Measurements from ENCODE around the gene CA10. TPM values are rescaled to one million over a fixed set of nuclear protein-coding genes. Genes with fewer than 3 reads are reported as not detected.

The CA10 gene
- total and polyA plus RNA-seq, 9 of the 15 experiments (the other 6 are each of a cell fraction or from before 2014, with no cell fraction given): not detected

DNA sequence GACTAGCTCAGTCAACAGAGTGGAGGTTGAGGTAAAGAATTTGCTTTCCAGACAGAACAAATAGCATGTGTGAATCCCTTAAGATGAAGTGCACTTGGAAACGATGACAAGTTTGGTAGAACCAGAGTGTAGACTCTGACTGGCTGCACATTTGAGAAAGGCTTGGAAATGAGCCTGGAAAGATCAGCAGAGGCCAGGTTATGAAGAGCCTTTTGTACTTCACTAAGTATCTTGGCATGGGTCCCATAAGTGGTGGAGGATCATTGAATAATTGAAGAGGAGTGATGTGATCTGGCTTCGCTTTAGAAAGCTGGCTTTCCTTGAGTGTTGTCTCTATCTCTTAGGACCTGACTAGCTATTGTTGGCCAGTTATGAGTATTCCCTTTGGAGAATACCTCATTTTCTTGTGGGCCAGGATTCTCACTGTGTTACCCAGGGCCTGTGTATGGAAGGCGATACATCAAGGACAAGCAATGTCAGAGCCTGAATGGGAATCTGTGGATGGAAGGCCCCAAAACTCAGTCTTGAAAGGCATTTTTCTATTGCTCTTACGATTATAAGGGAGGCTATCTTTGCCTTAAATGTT, 568.4 kb downstream of the CA10 start (continued):
- TF ChIP-seq PBX2 (CRISPR knock-in tag; IDR thresholded peaks at IDR 0.05; ENCODE audit: low read depth) (no peak), PBX2 (tag; conservative IDR thresholded peaks at IDR 0.05; ENCODE audit: low read depth) (no peak), HMG20B (CRISPR knock-in tag; IDR thresholded peaks at IDR 0.05) (no peak)

GRCh38 chr17:51588063-51588462, 570.5 kb downstream of the CA10 start:
- DNase-seq (ENCODE audit: extremely low read depth in 1 of 4, low spot score in 3 of 4): no peak
- no peaks in the 10 kb centered on the region for H3K9me3 ChIP-seq (replicated peaks; ENCODE audit: control insufficient read depth, insufficient read depth, low read depth, low read length)
- in situ Hi-C loops (cut with MboI): no loop called here
- intact Hi-C loops (cut with micrococcal nuclease): no loop called here
- no peaks in the 10 kb centered on the region for H3K79me2 ChIP-seq (ENCODE audit: control insufficient read depth, insufficient read depth, low read length)
- H3K4me1 ChIP-seq (replicated peaks in 1 of 2; ENCODE audit: control insufficient read depth in 2 of 2, insufficient read depth in 2 of 2, low read length in 2 of 2): no peaks in the 10 kb centered on the region
- WGBS (ENCODE audit: insufficient coverage, low coverage, missing lambda C conversion rate): 0% methylated on average over 2 of the region's 2 CpGs
- no peak overlapping the region for H3K4me3 ChIP-seq
- ChIA-PET POLR2A (no interaction called here), CTCF (ENCODE audit: low intra/inter-chr PET ratio) (no interaction called here)
- no peak overlapping the region for H2AFZ ChIP-seq (ENCODE audit: low read depth, low read length)
- no peaks in the 10 kb centered on the region for H3K9me1 ChIP-seq (ENCODE audit: control insufficient read depth, insufficient read depth, low read length)
- H3K27ac ChIP-seq (ENCODE audit: extremely low read depth, low read depth, low read length): no peak overlapping the region
- no peak for FAIRE-seq
- ATAC-seq: no peak
- H3K9ac ChIP-seq (ENCODE audit: insufficient read depth in 1 of 2, low read depth in 2 of 2, low read length in 2 of 2): no peak overlapping the region
- H3K36me3 ChIP-seq (ENCODE audit: control insufficient read depth, insufficient read depth, low read length): no peaks in the 10 kb centered on the region
- no TSS peak for BruUV-seq (replicated peaks)
- no peaks in the 10 kb centered on the region for H3K27me3 ChIP-seq (ENCODE audit: control insufficient read depth in 2 of 2, insufficient read depth in 2 of 2, low read length in 2 of 2)
- no peaks in the 10 kb centered on the region for H4K20me1 ChIP-seq (replicated peaks; ENCODE audit: control insufficient read depth, insufficient read depth, low read length)
- H3K4me2 ChIP-seq (ENCODE audit: insufficient read depth, low read length): no peak overlapping the region
- TF ChIP-seq HDAC8 (tag; IDR thresholded peaks at IDR 0.05): no peak
- no peak for TF ChIP-seq STAT5A (IDR thresholded peaks at IDR 0.05; ENCODE audit: borderline replicate concordance, low read length)
- TF ChIP-seq RREB1 (CRISPR knock-in tag; IDR thresholded peaks at IDR 0.05): no peak
- TF ChIP-seq ZNF384 (IDR thresholded peaks at IDR 0.05; ENCODE audit: low read depth, low read length): no peak
- TF ChIP-seq RCOR1 (IDR thresholded peaks at IDR 0.05; ENCODE audit: borderline replicate concordance in 1 of 2, low read depth in 2 of 2, low read length in 2 of 2): no peak
- TF ChIP-seq SIX5 (IDR thresholded peaks at IDR 0.05; ENCODE audit: borderline replicate concordance in 1 of 2, insufficient read depth in 1 of 2, low read depth in 1 of 2, low read length in 2 of 2): no peak
- TF ChIP-seq MED1 (CRISPR knock-in tag; IDR thresholded peaks at IDR 0.05; ENCODE audit: borderline replicate concordance): no peak
- no peak for TF ChIP-seq MEF2A (IDR thresholded peaks at IDR 0.05; ENCODE audit: control insufficient read depth, low read depth, low read length)
- TF ChIP-seq TEAD1 (CRISPR knock-in tag; IDR thresholded peaks at IDR 0.05): no peak

All from K562 (cell line).